Calu3 (cell line): ENCODE results near the gene COP1. TPM values are rescaled to one million over a fixed set of nuclear protein-coding genes. Genes with fewer than 3 reads are reported as not detected.

ENCODE experiments used
- BruUV-seq: library from RNA; stranded (reverse); fragments of 400-500 nt; replicated peaks from 2 replicates; lab custom pipeline; 2021; lab: Mats Ljungman, UMichigan
- CTCF ChIA-PET: fragments of 300-600 bp; sonication (Branson Sonifier 250); formaldehyde crosslinking; loops from one replicate; lab custom pipeline; 2022; ENCODE audit warnings: antibody characterized with exemption; lab: Charles Lee
- DNase-seq: peaks from one replicate; pipeline ENCODE4 v3.0.0; 2022
- H3K27ac Mint-ChIP-seq: one replicate; pipeline ENCODE4 v1.8.0; 2022; ENCODE audit warnings: mixed read lengths; ENCODE audit not compliant: unreplicated experiment
- H3K27me3 Mint-ChIP-seq: one replicate; pipeline ENCODE4 v1.8.0; 2022; ENCODE audit warnings: mixed read lengths; ENCODE audit not compliant: unreplicated experiment
- H3K36me3 Mint-ChIP-seq: one replicate; pipeline ENCODE4 v1.8.0; 2022; ENCODE audit warnings: mild to moderate bottlenecking, moderate library complexity, mixed read lengths; ENCODE audit not compliant: insufficient read depth, unreplicated experiment
- H3K4me1 Mint-ChIP-seq: one replicate; pipeline ENCODE4 v1.8.0; 2022; ENCODE audit warnings: mild to moderate bottlenecking, low read depth, mixed read lengths; ENCODE audit not compliant: unreplicated experiment
- H3K4me3 Mint-ChIP-seq: one replicate; pipeline ENCODE4 v1.8.0; 2022; ENCODE audit warnings: mild to moderate bottlenecking, low read depth, moderate library complexity, mixed read lengths; ENCODE audit not compliant: unreplicated experiment
- H3K9me3 Mint-ChIP-seq: one replicate; pipeline ENCODE4 v1.8.0; 2022; ENCODE audit warnings: low read depth, mixed read lengths; ENCODE audit not compliant: unreplicated experiment
- intact Hi-C: fragments of 100-400 bp; cut with micrococcal nuclease; formaldehyde crosslinking; loops from one replicate; pipeline ENCODE4 v1.10.0; 2022; ENCODE audit not compliant: unreplicated experiment
- total RNA-seq: library from RNA; stranded (reverse); gene quantifications from 2 replicates; pipeline ENCODE4 v1.2.3, GENCODE V29; 2022
- TF ChIP-seq, protein P1 (sequence below): fragments of 200-600 bp; IDR thresholded peaks from one replicate; pipeline ENCODE4 v1.8.0; 2022; ENCODE audit warnings: antibody characterized with exemption; ENCODE audit not compliant: unreplicated experiment

COP1 gene
- total RNA-seq, 1 experiment from 2014 or later: 45.5 TPM

DNA sequence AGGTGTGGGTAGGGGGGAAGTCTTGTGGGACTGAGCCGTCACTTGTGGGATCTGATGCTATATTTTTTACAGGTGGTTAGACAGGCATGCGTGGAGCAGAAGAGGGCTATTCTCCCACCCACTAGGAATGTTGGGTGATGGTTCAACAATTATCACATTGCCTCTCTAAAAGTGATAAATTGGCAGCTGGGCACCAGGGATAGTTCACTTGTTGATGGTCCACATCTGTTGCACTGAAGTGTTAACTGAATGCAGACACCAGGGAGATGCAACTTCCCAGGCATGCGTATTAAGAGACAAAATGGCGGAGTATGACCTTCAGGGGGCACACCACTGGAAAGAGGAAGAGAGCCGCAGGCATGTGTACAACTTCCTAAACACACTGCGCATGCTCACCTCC lies 270.4 kb downstream of the COP1 start:
- no TSS peak for BruUV-seq
- no peak for DNase-seq
- TF ChIP-seq, protein P1, sequence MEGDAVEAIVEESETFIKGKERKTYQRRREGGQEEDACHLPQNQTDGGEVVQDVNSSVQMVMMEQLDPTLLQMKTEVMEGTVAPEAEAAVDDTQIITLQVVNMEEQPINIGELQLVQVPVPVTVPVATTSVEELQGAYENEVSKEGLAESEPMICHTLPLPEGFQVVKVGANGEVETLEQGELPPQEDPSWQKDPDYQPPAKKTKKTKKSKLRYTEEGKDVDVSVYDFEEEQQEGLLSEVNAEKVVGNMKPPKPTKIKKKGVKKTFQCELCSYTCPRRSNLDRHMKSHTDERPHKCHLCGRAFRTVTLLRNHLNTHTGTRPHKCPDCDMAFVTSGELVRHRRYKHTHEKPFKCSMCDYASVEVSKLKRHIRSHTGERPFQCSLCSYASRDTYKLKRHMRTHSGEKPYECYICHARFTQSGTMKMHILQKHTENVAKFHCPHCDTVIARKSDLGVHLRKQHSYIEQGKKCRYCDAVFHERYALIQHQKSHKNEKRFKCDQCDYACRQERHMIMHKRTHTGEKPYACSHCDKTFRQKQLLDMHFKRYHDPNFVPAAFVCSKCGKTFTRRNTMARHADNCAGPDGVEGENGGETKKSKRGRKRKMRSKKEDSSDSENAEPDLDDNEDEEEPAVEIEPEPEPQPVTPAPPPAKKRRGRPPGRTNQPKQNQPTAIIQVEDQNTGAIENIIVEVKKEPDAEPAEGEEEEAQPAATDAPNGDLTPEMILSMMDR: no peak
- intact Hi-C loops: no loop called here
- no peaks in the 10 kb centered on the region for H3K9me3 Mint-ChIP-seq
- peaks cover 7% of the 10 kb centered on the region for H3K36me3 Mint-ChIP-seq
- H3K4me3 Mint-ChIP-seq: no peak overlapping the region
- no peaks in the 10 kb centered on the region for H3K4me1 Mint-ChIP-seq
- H3K27me3 Mint-ChIP-seq: no peaks in the 10 kb centered on the region
- no peak overlapping the region for H3K27ac Mint-ChIP-seq
- CTCF ChIA-PET: interaction anchor here (0.5 kb wide), 1 partner anchor 1973 kb away, joined by 3 read pairs; no protein-coding TSS in a partner anchor

DNA sequence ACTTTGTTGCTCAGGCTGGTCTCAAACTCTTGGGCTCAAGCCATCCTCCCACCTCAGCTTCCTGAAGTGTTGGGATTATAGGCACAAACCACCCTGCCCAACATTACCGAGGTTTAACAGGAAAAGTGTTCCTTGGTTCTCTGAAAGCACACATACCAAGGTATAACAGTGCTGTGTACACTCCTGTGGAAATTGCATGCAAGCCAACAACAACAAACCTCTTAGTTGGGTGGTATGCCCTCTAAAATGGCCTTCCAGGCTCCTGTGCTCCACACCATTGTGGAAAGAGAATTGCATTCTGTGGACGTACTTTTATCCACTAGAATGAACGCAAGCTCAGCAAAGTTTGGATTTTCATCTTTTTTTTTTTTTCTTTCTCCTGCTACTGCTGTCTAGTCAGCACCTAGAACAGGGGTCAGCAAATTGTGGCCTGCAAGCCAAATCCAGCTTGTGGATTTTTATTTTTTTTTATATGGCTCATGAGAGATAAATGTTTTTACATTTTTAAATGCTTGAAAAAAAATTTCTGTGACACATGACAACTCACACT lies 271.4 kb downstream of the COP1 start:
- no TSS peak for BruUV-seq
- Mint-ChIP-seq H3K27ac (no peak overlapping the region), H3K4me3 (no peak overlapping the region), H3K9me3 (no peaks in the 10 kb centered on the region), H3K36me3 (peaks cover 7% of the 10 kb centered on the region), H3K27me3 (no peaks in the 10 kb centered on the region), H3K4me1 (no peaks in the 10 kb centered on the region)
- intact Hi-C loops: no loop called here
- TF ChIP-seq, protein P1: no peak
- CTCF ChIA-PET: interaction anchor here (0.7 kb wide), 1 partner anchor 810 kb away, joined by 3 read pairs; no protein-coding TSS in a partner anchor
- DNase-seq: no peak

DNA sequence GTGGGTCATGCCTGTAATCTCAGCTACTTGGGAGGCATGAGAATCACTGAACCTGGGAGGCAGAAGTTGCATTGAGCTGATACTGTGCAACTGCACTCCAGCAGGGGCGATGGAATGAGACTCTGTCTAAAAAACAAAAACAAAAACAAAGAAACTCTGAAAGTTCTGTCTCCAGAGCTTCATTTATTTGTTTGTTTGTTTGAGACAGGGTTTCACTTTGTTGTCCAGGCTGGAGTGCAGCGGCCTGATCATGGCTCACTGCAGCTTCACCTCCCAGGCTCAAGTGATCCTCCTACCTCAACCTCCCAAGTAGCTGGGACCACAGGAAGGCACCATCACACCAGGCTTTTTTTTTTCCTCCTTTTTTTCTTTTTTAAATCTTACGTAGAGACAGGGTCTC lies 271.9 kb downstream of the COP1 start:
- TF ChIP-seq, protein P1: no peak
- intact Hi-C loops: no loop called here
- no peak overlapping the region for H3K27ac Mint-ChIP-seq
- CTCF ChIA-PET: interaction anchor here (0.7 kb wide), 1 partner anchor 810 kb away, joined by 3 read pairs; no protein-coding TSS in a partner anchor
- no peak for DNase-seq
- H3K27me3 Mint-ChIP-seq: no peaks in the 10 kb centered on the region
- H3K4me1 Mint-ChIP-seq: no peaks in the 10 kb centered on the region
- BruUV-seq: no TSS peak
- H3K4me3 Mint-ChIP-seq: no peak overlapping the region
- H3K36me3 Mint-ChIP-seq: peaks cover 7% of the 10 kb centered on the region
- no peaks in the 10 kb centered on the region for H3K9me3 Mint-ChIP-seq

DNA sequence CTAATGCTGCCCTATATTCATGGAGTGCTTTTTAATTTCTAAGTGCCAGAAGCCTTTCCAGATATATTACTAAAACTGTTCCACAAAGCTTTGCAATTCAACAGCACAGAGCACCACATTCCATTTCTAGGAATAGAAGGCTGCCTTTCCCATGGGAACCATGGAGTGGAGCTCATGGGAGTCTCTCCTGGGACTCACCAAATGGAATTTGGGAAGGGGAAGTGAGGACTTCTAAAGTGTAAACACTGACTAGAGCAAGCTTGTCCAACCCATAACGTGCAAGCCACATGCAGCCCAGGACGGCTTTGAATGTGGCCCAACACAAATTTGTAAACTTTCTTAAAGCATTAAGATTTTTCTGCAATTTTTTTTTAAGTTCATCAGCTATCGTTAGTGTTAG lies 273.3 kb downstream of the COP1 start:
- intact Hi-C loops: no loop called here
- CTCF ChIA-PET: interaction anchor here (0.6 kb wide), 1 partner anchor 497 kb away, joined by 10 read pairs; no protein-coding TSS in a partner anchor
- BruUV-seq: no TSS peak
- H3K27ac Mint-ChIP-seq: no peak overlapping the region
- H3K27me3 Mint-ChIP-seq: no peaks in the 10 kb centered on the region
- no peaks in the 10 kb centered on the region for H3K4me1 Mint-ChIP-seq
- DNase-seq: no peak
- no peaks in the 10 kb centered on the region for H3K9me3 Mint-ChIP-seq
- TF ChIP-seq, protein P1: no peak
- H3K36me3 Mint-ChIP-seq: peaks cover 7% of the 10 kb centered on the region
- H3K4me3 Mint-ChIP-seq: no peak overlapping the region
